ENCODE results near the gene PIK3C3. TPM values are rescaled to one million over a fixed set of nuclear protein-coding genes. Genes with fewer than 3 reads are reported as not detected.

The PIK3C3 gene
- total RNA-seq, 2 experiments from 2014 or later: 8.3 to 22.3 TPM

DNA sequence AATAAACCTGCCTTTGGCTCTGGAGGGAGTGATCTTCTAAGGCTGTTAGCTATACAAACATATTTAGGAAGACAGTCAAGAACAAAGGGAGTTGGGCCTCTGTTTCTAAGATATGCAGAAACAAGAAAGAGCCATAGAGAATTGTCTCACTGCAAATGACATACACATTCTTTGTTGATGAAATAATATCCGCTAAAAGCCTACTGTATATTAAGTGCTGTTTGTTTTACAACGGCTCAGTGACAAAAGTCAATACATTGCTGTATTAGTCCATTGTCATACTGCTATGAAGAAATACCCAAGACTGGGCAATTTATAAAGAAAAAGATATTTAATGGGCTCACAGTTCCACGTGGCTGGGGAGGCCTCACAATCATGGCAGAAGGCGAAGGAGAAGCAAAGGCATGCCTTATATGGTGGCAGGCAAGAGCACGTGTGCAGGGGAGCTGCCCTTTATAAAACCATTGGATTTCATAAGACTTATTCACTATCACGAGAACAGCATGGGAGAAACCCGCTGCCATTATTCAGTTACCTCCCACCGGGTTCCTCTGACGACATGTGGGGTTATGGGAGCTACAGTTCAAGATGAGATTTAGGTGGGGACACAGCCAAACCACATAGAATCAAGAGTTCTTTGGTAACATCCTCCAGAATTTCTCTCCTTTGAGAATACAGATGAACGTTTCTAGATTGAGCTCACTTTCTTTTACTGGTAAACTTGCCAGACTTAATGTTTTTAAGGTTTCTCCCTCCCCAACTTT is 157.8 kb downstream of the PIK3C3 start:
- no TSS peak for BruUV-seq (replicated peaks)
- no peak overlapping the region for H3K27ac ChIP-seq (ENCODE audit: low read depth, low read length, poor library complexity, severe bottlenecking)
- DNase-seq (ENCODE audit: low spot score): no peak
- no peaks in the 10 kb centered on the region for H3K36me3 ChIP-seq (ENCODE audit: insufficient read depth, low read length)
- H3K9me3 ChIP-seq (ENCODE audit: low read length): no peaks in the 10 kb centered on the region
- no peaks in the 10 kb centered on the region for H3K79me2 ChIP-seq (ENCODE audit: insufficient read depth, low read depth, low read length)
- no peak overlapping the region for H3K4me3 ChIP-seq (ENCODE audit: low read depth, low read length, poor library complexity, severe bottlenecking)
- no peaks in the 10 kb centered on the region for H3K9me2 ChIP-seq (ENCODE audit: insufficient read depth, low read length)
- intact Hi-C loops (cut with micrococcal nuclease; ENCODE audit: unreplicated experiment): loop anchor here (10.0 kb wide), 1 partner anchor 182 kb away; no protein-coding TSS in a partner anchor
- TF ChIP-seq, protein P1, sequence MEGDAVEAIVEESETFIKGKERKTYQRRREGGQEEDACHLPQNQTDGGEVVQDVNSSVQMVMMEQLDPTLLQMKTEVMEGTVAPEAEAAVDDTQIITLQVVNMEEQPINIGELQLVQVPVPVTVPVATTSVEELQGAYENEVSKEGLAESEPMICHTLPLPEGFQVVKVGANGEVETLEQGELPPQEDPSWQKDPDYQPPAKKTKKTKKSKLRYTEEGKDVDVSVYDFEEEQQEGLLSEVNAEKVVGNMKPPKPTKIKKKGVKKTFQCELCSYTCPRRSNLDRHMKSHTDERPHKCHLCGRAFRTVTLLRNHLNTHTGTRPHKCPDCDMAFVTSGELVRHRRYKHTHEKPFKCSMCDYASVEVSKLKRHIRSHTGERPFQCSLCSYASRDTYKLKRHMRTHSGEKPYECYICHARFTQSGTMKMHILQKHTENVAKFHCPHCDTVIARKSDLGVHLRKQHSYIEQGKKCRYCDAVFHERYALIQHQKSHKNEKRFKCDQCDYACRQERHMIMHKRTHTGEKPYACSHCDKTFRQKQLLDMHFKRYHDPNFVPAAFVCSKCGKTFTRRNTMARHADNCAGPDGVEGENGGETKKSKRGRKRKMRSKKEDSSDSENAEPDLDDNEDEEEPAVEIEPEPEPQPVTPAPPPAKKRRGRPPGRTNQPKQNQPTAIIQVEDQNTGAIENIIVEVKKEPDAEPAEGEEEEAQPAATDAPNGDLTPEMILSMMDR (conservative IDR thresholded peaks at IDR 0.05; ENCODE audit: low read length): no peak
- no peak for TF ChIP-seq EZH2phosphoT487 (IDR thresholded peaks at IDR 0.05; ENCODE audit: borderline replicate concordance, low read depth, low read length)
- no peak overlapping the region for H3K4me2 ChIP-seq (ENCODE audit: low read length)
- H4K20me1 ChIP-seq (ENCODE audit: insufficient read depth, low read length): no peaks in the 10 kb centered on the region
- ChIA-PET CTCF (ENCODE audit: unreplicated experiment) (no interaction called here), POLR2A (no interaction called here)
- no peak overlapping the region for H2AFZ ChIP-seq (ENCODE audit: low read length)
- no peaks in the 10 kb centered on the region for H3K4me1 ChIP-seq (ENCODE audit: insufficient read depth, low read length, poor library complexity, severe bottlenecking)

DNA sequence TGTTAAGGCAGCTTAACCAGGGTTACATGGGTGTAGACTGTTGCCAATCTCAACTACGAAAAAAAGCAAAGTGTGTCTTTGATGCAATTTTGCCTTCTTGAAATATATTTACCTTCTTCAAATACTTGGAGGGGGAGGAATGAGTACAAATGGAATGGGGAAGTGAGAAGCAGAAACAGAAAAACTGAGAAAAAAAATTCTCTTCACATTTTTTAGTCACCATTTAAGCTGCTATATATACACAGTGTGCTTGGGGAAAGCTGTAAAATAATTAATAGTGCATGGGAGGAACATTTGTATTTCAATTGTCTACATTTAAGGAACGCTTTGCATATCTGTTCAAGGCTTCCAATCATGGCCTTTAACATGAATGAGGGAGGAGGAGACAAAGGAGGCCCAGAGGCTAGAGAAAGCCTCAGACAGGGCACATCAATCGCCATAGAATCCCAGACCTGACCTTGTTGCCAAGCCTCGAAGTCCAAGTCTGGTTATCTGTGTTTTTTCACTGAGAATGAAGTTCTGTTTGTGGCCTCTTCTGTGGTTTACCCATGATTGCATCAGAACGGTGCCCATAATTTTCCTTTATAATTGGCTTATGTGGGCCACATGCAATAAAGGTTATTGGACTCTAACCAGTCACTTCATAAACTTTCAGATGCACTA is 158.6 kb downstream of the PIK3C3 start:
- Histone ChIP-seq H3K4me2 (ENCODE audit: low read length) (no peak overlapping the region), H3K9me2 (ENCODE audit: insufficient read depth, low read length) (no peaks in the 10 kb centered on the region), H3K4me1 (ENCODE audit: insufficient read depth, low read length, poor library complexity, severe bottlenecking) (no peaks in the 10 kb centered on the region), H2AFZ (ENCODE audit: low read length) (peak overlapping the region; percentile 72), H3K36me3 (ENCODE audit: insufficient read depth, low read length) (no peaks in the 10 kb centered on the region), H3K9me3 (ENCODE audit: low read length) (no peaks in the 10 kb centered on the region), H4K20me1 (ENCODE audit: insufficient read depth, low read length) (no peaks in the 10 kb centered on the region), H3K4me3 (ENCODE audit: low read depth, low read length, poor library complexity, severe bottlenecking) (no peak overlapping the region), H3K79me2 (ENCODE audit: insufficient read depth, low read depth, low read length) (no peaks in the 10 kb centered on the region), H3K27ac (ENCODE audit: low read depth, low read length, poor library complexity, severe bottlenecking) (no peak overlapping the region)
- DNase-seq (ENCODE audit: low spot score): no peak
- no peak for TF ChIP-seq EZH2phosphoT487 (IDR thresholded peaks at IDR 0.05; ENCODE audit: borderline replicate concordance, low read depth, low read length)
- ChIA-PET POLR2A (no interaction called here), CTCF (ENCODE audit: unreplicated experiment) (no interaction called here)
- no TSS peak for BruUV-seq (replicated peaks)
- intact Hi-C loops (cut with micrococcal nuclease; ENCODE audit: unreplicated experiment): loop anchor here (10.0 kb wide), 1 partner anchor 181 kb away; no protein-coding TSS in a partner anchor

DNA sequence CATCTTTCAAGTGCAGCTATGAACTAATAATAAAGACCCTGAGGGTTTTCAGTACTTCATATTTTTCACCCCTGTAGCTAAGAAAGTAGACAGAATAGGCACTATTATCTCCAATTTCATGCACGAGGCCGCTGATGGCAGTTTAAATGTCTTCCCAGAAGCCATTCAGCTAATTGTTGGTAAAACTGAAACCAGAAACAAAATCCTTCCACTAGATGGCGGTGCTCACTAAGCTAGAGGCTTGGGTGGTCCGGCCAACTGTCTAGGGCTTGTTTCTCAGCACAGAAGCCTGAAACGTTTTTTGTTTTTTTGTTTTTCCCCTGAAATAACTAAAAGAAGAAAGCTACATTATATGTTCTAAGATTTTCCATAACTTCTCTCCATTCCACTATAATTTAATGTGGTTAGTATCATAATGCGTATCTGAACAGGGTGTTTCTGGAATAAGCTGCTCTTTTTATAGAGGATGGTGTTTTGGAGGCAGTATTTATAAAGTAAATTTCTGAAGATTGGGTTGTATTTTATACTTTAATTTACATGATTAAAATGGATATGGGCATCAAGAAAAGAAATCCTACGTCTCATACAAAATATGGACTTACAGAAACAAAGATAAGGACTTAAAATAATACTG is 159.4 kb downstream of the PIK3C3 start:
- Histone ChIP-seq H3K9me2 (ENCODE audit: insufficient read depth, low read length) (no peaks in the 10 kb centered on the region), H3K79me2 (ENCODE audit: insufficient read depth, low read depth, low read length) (no peaks in the 10 kb centered on the region), H3K4me1 (ENCODE audit: insufficient read depth, low read length, poor library complexity, severe bottlenecking) (no peaks in the 10 kb centered on the region), H3K9me3 (ENCODE audit: low read length) (no peaks in the 10 kb centered on the region), H3K36me3 (ENCODE audit: insufficient read depth, low read length) (no peaks in the 10 kb centered on the region), H2AFZ (ENCODE audit: low read length) (peak overlapping the region; percentile 72; the same call in 1 of the 2 replicates), H4K20me1 (ENCODE audit: insufficient read depth, low read length) (no peaks in the 10 kb centered on the region), H3K4me2 (ENCODE audit: low read length) (no peak overlapping the region), H3K4me3 (ENCODE audit: low read depth, low read length, poor library complexity, severe bottlenecking) (no peak overlapping the region), H3K27ac (ENCODE audit: low read depth, low read length, poor library complexity, severe bottlenecking) (no peak overlapping the region)
- CTCF ChIA-PET (ENCODE audit: unreplicated experiment): no interaction called here
- no peak for TF ChIP-seq EZH2phosphoT487 (IDR thresholded peaks at IDR 0.05; ENCODE audit: borderline replicate concordance, low read depth, low read length)
- TF ChIP-seq, protein P1 (conservative IDR thresholded peaks at IDR 0.05; ENCODE audit: low read length): peak; percentile 79
- intact Hi-C loops (cut with micrococcal nuclease; ENCODE audit: unreplicated experiment): loop anchor here (10.0 kb wide), 1 partner anchor 180 kb away; no protein-coding TSS in a partner anchor
- BruUV-seq (replicated peaks): no TSS peak
- peak; percentile 46 for DNase-seq (ENCODE audit: low spot score)
- POLR2A ChIA-PET: no interaction called here

Data from OCI-LY7 (cell line).